ENCODE results near the gene GABRR2.

The GABRR2 gene

GRCh38 chr6:89282749-89283148 lies 32.4 kb downstream of the GABRR2 start:
- DNase-seq (ENCODE audit: low read depth) = no peak
- TF ChIP-seq CTCF (conservative IDR thresholded peaks at IDR 0.05; ENCODE audit: low read length) = no peak
- no peak overlapping the region for H3K4me3 ChIP-seq (ENCODE audit: low read length)

- DNase-seq (ENCODE audit: low read depth) = peak; percentile 15
- TF ChIP-seq CTCF (conservative IDR thresholded peaks at IDR 0.05; ENCODE audit: low read length) = peak; percentile 41
- no peak overlapping the region for H3K4me3 ChIP-seq (ENCODE audit: low read length)
These were observed 33.3 kb downstream of the GABRR2 start for GRCh38 chr6:89281779-89282246.

GRCh38 chr6:89278956-89279355 lies 36.1 kb downstream of the GABRR2 start:
- no peak for TF ChIP-seq CTCF (conservative IDR thresholded peaks at IDR 0.05; ENCODE audit: low read length)
- DNase-seq (ENCODE audit: low read depth) = no peak

GRCh38 chr6:89275900-89276299 lies 39.2 kb downstream of the GABRR2 start:
- no peak for TF ChIP-seq CTCF (conservative IDR thresholded peaks at IDR 0.05; ENCODE audit: low read length)
- no peak for DNase-seq (ENCODE audit: low read depth)

More at GRCh38 chr6:89278956-89279355, 36.1 kb downstream of the GABRR2 start:
- no peak overlapping the region for H3K4me3 ChIP-seq (ENCODE audit: low read length)

GRCh38 chr6:89273816-89274215 lies 41.3 kb downstream of the GABRR2 start:
- no peak overlapping the region for H3K4me3 ChIP-seq (ENCODE audit: low read length)
- DNase-seq (ENCODE audit: low read depth) = no peak
- no peak for TF ChIP-seq CTCF (conservative IDR thresholded peaks at IDR 0.05; ENCODE audit: low read length)

More at GRCh38 chr6:89275900-89276299, 39.2 kb downstream of the GABRR2 start:
- no peak overlapping the region for H3K4me3 ChIP-seq (ENCODE audit: low read length)

- no peak for TF ChIP-seq CTCF (conservative IDR thresholded peaks at IDR 0.05; ENCODE audit: low read length)
- no peak for DNase-seq (ENCODE audit: low read depth)
- no peak overlapping the region for H3K4me3 ChIP-seq (ENCODE audit: low read length)
These were observed 42.5 kb downstream of the GABRR2 start for GRCh38 chr6:89272596-89272995.

- no peak overlapping the region for H3K4me3 ChIP-seq (ENCODE audit: low read length)
- no peak for DNase-seq (ENCODE audit: low read depth)
- no peak for TF ChIP-seq CTCF (conservative IDR thresholded peaks at IDR 0.05; ENCODE audit: low read length)
These were observed 44.0 kb downstream of the GABRR2 start for GRCh38 chr6:89270951-89271721.
